H1 (cell line): ENCODE measurements around the gene BCL2L13. TPM values are rescaled to one million over a fixed set of nuclear protein-coding genes. Genes with fewer than 3 reads are reported as not detected.

Source experiments
- YY1 ChIP-seq: IDR thresholded peaks from 2 replicates; pipeline ENCODE4 v1.6.1; 2011; ENCODE audit warnings: low read depth, mild to moderate bottlenecking, low read length
- polyA plus RNA-seq, 7 experiments: library from polyadenylated mRNA; depleted of rRNA in 3 of 7; stranded (reverse) in 5 of 7; unstranded in 2 of 7; fragments of >200 nt in 5 of 7; fragments of 200-250 nt in 2 of 7; gene quantifications; 1 replicate in 5 of 7; 2 replicates in 1 of 7; 4 replicates in 1 of 7; pipeline versions ENCODE4 v1.2.1 to v1.2.3, GENCODE V29; 2011 to 2013; ENCODE audit warnings: missing spikeins in 2 of 7, mixed read lengths in 2 of 7
- total RNA-seq: library from RNA; stranded (reverse); fragmentation: NEBNext Ultra II Directional; extraction: Animal tissue kit (Norgen Biotek cat#: 25700); gene quantifications from 2 replicates; pipeline ENCODE4 v1.2.1, GENCODE V29; 2021
- TF ChIP-seq, protein P1 (sequence below): fragments of 300-600 bp; sonication (generic); IDR thresholded peaks from 2 replicates; pipeline ENCODE4 v1.7.1; 2012; ENCODE audit warnings: low read length, moderate library complexity, mild to moderate bottlenecking, inconsistent platforms; ENCODE audit not compliant: insufficient replicate concordance
- TF ChIP-seq, protein P2 (sequence below): IDR thresholded peaks from 2 replicates; pipeline ENCODE4 v1.6.1; 2011; ENCODE audit warnings: low read length, improper control_type of control experiment

Gene BCL2L13
- total and polyA plus RNA-seq, 2 of the 8 experiments (the other 6 are each of a cell fraction or from before 2014, with no cell fraction given): 20.7 to 35.0 TPM

DNA sequence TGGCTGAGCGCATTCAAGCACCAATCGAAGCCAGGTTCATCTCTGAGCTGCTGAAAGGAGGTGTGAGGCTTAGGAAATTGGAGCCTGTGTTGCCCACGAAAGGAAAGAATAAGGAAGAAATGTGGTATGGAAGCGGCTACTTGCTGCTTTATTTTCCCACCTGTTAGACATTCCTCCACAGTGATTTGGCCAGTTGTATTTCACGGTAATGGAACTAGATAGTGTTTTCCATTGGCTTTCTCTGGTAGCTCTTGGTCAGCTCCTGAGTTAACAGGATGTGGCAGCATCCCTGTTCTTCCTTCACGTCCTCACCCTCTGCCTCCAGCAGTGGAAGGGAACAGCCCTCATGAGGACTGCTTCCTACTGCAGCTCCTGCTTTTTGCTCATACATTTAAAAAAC lies 91.0 kb downstream of the BCL2L13 start (continued):
- TF ChIP-seq, protein P1, sequence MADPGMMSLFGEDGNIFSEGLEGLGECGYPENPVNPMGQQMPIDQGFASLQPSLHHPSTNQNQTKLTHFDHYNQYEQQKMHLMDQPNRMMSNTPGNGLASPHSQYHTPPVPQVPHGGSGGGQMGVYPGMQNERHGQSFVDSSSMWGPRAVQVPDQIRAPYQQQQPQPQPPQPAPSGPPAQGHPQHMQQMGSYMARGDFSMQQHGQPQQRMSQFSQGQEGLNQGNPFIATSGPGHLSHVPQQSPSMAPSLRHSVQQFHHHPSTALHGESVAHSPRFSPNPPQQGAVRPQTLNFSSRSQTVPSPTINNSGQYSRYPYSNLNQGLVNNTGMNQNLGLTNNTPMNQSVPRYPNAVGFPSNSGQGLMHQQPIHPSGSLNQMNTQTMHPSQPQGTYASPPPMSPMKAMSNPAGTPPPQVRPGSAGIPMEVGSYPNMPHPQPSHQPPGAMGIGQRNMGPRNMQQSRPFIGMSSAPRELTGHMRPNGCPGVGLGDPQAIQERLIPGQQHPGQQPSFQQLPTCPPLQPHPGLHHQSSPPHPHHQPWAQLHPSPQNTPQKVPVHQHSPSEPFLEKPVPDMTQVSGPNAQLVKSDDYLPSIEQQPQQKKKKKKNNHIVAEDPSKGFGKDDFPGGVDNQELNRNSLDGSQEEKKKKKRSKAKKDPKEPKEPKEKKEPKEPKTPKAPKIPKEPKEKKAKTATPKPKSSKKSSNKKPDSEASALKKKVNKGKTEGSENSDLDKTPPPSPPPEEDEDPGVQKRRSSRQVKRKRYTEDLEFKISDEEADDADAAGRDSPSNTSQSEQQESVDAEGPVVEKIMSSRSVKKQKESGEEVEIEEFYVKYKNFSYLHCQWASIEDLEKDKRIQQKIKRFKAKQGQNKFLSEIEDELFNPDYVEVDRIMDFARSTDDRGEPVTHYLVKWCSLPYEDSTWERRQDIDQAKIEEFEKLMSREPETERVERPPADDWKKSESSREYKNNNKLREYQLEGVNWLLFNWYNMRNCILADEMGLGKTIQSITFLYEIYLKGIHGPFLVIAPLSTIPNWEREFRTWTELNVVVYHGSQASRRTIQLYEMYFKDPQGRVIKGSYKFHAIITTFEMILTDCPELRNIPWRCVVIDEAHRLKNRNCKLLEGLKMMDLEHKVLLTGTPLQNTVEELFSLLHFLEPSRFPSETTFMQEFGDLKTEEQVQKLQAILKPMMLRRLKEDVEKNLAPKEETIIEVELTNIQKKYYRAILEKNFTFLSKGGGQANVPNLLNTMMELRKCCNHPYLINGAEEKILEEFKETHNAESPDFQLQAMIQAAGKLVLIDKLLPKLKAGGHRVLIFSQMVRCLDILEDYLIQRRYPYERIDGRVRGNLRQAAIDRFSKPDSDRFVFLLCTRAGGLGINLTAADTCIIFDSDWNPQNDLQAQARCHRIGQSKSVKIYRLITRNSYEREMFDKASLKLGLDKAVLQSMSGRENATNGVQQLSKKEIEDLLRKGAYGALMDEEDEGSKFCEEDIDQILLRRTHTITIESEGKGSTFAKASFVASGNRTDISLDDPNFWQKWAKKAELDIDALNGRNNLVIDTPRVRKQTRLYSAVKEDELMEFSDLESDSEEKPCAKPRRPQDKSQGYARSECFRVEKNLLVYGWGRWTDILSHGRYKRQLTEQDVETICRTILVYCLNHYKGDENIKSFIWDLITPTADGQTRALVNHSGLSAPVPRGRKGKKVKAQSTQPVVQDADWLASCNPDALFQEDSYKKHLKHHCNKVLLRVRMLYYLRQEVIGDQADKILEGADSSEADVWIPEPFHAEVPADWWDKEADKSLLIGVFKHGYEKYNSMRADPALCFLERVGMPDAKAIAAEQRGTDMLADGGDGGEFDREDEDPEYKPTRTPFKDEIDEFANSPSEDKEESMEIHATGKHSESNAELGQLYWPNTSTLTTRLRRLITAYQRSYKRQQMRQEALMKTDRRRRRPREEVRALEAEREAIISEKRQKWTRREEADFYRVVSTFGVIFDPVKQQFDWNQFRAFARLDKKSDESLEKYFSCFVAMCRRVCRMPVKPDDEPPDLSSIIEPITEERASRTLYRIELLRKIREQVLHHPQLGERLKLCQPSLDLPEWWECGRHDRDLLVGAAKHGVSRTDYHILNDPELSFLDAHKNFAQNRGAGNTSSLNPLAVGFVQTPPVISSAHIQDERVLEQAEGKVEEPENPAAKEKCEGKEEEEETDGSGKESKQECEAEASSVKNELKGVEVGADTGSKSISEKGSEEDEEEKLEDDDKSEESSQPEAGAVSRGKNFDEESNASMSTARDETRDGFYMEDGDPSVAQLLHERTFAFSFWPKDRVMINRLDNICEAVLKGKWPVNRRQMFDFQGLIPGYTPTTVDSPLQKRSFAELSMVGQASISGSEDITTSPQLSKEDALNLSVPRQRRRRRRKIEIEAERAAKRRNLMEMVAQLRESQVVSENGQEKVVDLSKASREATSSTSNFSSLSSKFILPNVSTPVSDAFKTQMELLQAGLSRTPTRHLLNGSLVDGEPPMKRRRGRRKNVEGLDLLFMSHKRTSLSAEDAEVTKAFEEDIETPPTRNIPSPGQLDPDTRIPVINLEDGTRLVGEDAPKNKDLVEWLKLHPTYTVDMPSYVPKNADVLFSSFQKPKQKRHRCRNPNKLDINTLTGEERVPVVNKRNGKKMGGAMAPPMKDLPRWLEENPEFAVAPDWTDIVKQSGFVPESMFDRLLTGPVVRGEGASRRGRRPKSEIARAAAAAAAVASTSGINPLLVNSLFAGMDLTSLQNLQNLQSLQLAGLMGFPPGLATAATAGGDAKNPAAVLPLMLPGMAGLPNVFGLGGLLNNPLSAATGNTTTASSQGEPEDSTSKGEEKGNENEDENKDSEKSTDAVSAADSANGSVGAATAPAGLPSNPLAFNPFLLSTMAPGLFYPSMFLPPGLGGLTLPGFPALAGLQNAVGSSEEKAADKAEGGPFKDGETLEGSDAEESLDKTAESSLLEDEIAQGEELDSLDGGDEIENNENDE: no peak
- no peak for TF ChIP-seq YY1
- TF ChIP-seq, protein P2, sequence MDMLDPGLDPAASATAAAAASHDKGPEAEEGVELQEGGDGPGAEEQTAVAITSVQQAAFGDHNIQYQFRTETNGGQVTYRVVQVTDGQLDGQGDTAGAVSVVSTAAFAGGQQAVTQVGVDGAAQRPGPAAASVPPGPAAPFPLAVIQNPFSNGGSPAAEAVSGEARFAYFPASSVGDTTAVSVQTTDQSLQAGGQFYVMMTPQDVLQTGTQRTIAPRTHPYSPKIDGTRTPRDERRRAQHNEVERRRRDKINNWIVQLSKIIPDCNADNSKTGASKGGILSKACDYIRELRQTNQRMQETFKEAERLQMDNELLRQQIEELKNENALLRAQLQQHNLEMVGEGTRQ: no peak
